22Rv1 (cell line): ENCODE data around the gene NDUFS1.

Source experiments
- CTCF ChIP-seq: fragments of 450-650 bp; IDR thresholded peaks from 2 replicates; pipeline ENCODE4 v1.5.1; 2017; ENCODE audit warnings: mild to moderate bottlenecking
- ZFX ChIP-seq: fragments of 450-650 bp; IDR thresholded peaks from 2 replicates; pipeline ENCODE4 v1.6.1; 2017; ENCODE audit warnings: antibody characterized with exemption, borderline replicate concordance

- no peak for TF ChIP-seq CTCF
- no peak for TF ChIP-seq ZFX
Measured at GRCh38 chr2:206125901-206126300, 33.3 kb downstream of the NDUFS1 start.
